GM19238 (cell line): ENCODE measurements around the gene DEPDC5.
A peak's percentile ranks its signal among the peaks of the same experiment; 100 is the strongest.

Experiments used
- DNase-seq: peaks from one replicate; pipeline ENCODE4 v3.0.0; 2011; ENCODE audit warnings: low spot score; ENCODE audit not compliant: insufficient read length

The DEPDC5 gene

DNA sequence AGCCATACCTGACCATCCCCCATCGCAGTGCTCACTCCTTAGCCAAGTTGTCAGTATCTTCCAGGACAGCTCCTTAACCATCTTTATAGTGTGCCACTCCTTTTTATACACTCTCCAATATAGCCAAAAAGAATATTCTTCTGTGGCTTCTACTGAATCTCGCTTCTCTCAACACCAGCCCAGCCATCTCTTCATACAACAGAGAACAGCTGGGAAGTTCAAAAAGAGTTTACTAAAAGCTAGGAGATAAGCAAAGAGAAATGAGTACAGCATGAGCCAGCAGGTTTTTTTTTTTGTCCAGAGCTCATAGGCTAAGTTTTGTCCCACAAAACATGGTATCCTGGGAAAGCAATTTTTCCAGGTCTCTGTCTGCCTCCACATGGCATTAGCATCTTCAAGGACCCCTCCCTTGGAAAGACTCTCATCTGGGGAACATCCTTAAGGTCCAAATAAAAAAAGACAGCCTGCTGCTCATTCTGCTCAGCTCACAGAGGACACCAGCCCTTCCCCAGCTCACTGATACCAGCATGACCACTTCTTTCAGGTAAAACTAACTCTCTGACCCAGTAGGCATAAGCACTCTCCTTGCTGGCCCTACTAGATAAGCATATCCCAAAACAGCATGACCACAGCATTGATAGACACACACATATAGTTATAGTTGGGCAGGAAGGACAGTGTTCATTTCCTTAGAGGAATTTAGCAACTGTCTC is 141.7 kb downstream of the DEPDC5 start:
- no peak for DNase-seq

DNA sequence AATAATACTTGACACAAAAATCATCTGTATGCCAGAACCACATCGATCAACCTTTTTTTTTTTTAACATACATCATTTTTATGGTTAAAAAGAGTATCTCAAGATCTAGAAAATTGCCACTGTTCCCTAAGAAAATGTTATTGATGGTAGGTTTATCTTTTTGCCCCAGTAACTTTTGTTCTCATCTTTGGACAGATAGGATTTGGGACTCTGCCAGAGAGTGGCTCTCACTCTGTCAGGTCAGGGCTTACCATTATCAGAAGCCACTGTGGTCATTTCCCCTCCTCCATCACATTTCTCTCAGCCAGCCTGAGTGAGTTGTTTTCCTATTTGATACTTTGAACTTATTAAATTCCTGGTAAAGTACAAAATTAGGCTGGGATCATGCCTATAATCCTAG is 142.7 kb downstream of the DEPDC5 start:
- no peak for DNase-seq

DNA sequence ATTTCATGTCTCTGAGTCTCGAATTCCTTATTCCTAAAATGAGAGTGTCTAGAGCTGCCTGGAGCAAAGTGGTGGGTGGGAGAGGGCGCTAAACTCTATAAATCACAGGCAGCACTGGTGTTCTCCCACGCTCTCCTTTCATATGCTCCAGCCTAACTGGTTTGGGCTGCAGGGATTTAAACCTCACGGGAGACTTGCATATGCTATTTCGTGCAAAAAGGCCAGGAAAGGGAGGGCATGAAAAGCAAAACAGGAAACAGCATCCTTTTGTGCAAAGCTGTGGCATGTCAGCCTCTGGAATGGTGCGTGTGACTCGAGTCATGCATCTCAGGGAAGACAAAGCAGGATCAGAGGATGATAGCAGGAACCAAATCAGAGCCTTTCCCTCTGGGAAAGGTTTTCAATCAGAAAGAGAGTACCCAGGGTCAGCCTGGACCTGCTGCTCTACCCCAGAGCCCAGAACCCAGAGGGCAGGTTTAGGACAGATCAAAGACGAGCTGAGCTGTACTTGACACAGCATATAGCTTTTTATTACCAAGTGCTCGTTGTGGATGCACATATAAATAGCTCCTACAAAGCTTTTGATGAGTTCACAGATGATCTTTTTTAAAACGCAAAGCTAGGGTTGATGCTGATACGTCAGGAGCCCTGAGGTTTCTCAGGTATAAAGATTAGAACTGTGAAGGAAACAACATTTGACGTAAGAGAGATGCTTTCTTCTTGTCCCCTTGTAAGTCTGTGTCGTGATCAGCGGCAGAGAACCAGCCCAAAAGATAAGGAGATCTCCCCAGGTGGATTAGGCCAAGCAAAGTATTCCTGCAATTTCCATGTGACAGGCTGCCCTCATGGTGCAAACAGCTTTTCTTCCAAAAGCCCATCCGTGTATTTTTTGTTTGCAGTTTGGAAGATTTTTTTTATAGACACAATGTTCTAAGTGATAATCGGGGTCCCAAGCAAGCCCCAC is 144.3 kb downstream of the DEPDC5 start:
- DNase-seq, result no peak

DNA sequence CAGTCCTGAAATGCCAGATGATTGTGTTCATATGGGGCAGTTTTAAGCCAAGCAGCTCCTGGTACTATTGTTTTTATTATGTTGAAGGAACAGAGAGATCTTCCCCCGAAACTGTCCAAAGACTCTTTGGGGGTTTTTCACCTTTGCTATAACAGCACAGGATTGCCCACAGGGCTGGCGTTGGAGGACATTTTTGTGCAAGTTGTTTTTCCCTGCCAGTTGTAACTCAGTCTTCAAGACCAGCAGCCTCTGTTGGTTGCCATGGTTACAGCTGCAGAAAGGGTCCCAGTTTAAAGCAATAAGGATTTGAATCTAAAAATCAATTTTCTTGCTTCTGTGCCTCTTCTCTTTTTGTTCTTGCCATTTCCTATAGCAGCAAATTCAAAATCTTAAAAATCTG is 145.1 kb downstream of the DEPDC5 start:
- DNase-seq, result no peak

DNA sequence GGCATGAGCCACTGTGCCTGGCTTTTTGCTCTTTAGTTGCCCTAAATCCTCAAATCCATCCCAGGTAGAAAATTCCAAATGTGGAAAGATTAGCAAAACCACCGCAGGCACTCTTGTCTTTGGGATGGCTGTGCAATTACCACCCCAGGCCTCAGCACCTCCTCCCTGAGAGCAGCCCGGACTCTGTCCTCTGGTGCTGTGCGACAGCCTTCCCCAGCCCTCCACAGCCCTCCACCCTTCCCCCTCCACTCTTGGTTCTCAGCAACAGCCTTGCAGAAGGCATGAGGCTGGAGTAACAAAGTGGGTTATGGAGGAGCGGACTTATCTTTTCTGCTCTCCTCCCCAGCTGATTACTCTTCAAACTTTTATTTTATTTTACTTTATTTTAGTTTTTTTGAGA is 145.8 kb downstream of the DEPDC5 start:
- DNase-seq, result no peak

DNA sequence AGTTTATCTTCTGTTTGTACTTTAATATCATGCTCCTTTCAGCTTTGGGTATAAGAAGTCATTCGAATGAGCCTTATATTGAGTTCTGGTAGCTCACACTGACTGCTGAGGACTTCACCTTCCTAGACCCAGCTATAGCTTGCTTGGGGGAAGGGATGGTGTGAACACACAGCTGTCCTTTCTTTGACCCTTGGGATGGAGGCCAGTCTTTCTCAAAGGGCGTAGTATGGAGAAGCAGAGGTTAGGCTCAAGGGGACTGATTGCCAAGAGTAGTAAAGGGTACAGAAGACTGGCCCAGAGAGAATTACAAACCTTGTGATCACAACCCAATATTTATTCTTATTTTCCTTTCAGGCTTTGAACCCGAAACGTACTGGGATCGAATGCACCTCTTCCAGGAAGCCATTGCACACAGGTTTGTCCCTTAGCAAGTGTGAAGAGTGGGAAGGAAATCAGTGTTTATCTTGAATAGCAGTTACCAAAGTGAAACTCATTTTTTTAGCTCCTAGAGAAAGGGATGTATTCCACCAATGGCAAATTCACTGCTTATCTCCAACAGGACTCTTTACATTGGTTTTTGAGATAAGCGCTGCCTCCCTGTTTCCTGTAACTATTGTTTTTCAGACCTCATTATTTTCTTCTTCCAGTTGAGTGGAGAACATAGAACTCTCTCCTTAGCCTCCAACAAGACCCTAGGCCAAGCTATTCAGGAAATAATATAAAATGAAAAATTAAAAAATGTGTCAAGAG is 147.7 kb downstream of the DEPDC5 start:
- no peak for DNase-seq

DNA sequence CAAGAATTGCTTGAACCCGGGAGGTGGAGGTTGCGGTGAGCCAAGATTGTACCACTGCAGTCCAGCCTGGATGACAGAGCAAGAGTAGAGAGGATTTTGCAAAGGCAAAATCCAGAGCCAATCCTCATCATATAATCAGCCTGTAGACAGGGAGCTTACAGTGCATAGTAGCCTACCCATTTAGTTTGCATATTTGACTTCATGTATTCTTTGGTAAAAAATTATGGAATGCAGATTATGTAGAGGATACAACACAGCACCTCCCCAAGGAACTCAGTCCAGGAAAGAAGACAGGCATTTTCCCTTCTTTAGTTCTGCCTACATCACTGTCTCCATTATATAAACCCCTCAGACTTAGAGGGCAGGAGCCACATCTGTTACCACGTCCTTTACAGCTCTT is 150.8 kb downstream of the DEPDC5 start:
- DNase-seq, result no peak

DNA sequence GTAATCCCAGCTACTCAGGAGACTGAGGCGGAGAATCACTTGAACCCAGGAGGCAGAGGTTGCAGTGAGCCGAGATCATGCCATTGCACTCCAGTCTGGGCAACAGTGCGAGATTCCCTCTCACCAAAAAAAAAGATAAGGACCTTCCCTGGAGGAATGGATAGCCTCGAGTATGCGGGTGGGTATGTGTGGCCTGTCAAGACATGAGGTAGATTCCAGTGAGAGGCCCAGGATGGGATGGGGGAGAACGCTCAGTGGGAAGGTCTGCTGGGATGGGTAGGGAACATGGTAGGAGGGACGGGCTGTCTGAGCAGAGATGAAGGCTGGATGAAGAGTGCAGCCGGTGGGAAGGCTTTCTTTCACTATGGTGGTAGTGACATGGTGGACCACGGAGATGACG is 151.5 kb downstream of the DEPDC5 start:
- DNase-seq, result no peak

DNA sequence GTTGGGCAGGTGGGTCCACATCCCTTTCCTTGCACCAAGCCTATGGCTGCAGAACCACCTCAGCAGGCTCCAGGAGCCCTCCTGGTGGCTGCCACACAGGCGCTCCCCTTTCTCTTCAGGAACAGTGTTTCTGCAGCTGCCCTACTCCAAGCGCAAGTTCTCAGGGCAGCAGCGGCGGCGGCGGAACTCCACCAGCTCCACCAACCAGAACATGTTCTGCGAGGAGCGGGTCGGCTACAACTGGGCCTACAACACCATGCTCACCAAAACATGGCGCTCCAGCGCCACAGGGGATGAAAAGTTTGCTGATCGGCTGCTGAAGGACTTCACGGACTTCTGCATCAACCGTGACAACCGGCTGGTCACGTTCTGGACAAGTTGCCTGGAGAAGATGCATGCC is 152.3 kb downstream of the DEPDC5 start:
- DNase-seq, result no peak

DNA sequence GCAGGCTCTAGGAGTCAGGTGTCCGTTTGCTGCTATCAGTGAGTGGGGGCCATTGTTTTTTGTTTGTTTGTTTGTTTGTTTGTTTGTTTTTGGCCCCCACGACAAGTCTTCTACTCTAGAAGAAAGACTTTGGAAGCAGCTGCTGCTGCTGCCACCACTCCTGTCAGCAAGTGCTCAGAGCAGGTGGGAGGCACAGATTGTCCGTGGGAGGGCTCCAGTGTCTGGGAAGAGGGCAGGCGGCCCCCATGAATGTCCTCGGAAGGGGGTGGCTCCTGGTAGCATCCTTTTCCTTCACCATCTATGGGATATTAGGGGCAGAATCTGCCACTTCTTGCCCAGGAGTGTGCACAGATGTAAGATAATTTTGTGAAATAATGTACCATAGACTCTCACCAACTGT is 152.8 kb downstream of the DEPDC5 start:
- DNase-seq, result no peak

DNA sequence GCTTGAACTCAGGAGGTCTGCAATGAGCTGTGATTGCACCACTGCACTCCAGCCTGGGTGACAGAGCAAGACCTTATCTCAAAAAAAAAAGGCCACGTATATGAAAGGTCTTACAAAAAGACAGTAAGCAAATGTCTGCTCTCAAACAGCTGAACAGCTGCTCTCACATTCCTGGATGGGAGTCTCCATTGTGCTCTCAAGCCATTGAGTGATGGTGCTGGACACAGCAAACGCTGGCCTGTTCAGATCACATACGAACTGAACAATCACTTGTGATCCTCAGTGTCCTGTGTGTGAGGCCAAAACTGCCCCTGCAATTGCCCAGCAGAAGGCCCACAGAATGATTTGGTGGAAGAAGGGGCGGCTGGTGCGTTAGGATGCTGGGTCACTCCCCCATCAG is 156.2 kb downstream of the DEPDC5 start:
- no peak for DNase-seq

DNA sequence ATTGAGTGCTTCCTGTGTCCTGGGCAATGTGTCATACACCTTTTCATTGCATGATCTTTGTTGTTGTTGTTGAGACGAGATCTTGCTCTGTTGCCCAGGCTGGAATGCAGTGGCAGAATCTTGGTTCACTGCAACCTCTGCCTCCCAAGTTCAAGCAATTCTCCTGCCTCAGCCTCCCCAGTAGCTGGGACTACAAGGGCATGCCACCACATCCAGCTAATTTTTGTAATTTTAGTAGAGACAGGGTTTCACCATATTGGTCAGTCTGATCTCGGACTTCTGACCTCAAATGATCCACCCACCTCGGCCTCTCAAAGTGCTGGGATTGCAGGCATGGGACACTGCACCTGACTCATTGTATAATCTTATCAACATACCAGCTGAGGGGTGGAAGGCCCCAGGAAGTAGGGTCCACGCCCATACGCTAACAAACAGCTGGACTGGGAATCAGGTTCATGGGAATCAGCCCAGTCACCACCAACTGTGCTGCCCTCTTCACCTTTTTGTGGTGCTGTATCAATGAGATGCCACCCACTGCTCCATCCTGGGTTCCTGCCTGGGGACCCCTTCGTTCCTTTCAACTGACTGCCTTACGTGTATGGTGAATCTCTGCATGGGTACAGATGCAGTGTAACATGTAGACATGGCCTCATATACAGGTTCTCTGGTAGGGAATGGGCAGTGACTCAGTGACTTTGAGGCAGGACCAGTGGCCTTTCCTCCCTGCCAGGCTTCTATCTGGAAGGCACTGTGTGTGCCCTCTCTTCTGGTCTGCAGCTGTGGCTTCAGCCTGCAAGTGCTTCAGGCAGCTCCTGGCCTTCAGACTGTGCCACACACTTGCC is 158.0 kb downstream of the DEPDC5 start:
- DNase-seq, result no peak

DNA sequence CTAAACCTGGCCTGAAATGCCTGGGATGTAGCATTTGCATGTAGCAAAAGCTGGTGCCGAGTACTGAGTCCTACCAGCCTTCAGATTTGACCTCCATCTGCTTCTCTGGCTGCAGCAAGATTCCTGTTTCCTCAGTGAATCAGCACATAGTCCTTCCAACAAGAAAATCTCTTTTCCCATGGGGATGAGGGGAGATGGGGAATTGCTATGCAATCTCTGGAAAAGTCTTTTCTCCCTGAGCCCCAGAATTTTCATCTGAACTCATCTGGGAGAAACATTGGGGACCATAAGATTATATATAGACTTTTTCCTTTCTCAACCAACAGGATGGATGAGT is 158.6 kb downstream of the DEPDC5 start:
- DNase-seq, result no peak

DNA sequence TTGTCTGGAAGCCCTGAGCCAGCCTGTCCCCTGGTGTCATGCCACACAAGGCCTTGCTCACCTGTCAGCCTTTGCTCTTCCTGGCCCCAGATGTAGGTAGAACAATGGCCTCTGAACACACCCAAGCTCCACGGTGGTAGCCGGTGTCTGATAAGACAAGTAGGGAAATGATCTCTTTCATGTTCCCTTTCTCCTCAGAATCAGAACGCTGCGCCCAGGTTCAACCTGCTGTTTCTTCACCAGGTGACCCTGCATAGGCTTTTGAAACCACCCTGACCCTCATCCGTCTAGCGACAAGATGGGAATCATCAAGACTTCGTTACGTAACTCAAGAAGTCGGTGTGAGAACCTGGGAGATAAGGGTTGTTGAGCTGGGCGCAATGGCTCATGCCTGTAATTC is 161.8 kb downstream of the DEPDC5 start:
- no peak for DNase-seq

DNA sequence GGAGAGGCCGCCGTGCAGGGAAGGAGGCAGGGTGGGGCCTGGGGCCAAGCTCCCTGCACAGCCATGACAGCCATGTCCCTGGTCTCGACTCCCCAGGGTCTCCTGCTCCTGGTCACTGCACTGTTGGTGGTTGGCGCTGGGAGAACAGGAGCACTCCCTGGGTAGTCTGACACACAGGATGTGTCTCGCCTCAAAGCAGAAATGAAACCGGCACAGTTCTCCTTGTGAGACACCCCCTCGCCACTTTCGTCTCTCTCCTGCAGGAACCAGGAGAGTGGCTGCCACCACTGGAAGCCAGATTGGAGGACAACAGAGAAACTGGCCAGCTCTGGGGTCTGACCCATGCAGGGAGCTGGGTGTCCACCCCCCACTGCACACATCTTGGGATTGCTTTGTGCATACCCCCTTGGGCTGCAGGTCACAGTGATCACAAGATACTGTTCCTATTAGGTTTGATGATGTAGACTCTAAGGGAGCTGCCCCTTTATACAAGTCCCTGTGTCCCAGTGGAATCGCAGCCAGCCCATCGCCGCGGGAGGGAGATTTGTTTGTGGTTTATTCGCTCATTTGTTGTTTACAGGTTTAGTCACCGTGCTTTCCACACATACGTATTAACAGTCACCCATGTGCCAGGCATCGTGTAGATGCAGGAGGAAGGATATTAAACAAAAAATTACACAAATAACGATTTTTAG is 163.6 kb downstream of the DEPDC5 start:
- peak; percentile 60 for DNase-seq

DNA sequence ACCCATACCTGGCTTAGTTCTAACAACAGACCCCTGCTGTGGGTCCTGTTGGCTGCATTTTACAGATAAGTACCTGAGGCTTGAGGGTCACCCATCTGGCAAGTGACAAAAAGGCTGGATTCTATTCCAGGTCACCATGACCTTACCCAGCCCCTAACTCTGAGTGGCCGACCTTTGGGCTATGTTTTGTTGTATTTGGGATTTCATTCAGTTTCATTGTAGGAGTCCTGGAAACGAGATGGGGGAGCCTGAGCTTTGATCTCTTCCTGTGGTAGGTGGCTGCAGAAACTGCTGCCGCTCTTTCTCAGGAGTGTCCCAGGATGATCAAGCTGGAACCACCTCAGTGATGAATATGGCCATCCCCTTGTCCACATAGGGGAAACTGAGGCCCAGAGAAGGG is 165.9 kb downstream of the DEPDC5 start:
- no peak for DNase-seq

DNA sequence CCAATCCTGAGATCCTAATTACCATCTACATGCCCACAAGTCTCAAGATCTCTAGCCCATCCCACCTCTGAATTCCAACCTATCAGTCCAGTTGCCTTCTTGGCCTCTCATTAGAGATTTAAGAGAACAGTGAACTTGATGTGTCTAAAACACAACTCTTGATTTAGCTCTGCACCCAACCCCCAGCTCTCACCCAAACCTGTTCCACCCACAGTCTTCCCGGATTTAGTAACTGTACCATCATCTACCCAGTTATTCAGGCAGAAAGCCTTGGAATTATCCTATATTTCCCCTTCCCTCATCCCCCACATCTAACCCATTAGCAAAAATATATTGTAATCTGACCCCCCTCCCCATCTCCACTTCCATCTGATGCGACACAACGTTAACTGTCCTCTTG is 166.5 kb downstream of the DEPDC5 start:
- no peak for DNase-seq

DNA sequence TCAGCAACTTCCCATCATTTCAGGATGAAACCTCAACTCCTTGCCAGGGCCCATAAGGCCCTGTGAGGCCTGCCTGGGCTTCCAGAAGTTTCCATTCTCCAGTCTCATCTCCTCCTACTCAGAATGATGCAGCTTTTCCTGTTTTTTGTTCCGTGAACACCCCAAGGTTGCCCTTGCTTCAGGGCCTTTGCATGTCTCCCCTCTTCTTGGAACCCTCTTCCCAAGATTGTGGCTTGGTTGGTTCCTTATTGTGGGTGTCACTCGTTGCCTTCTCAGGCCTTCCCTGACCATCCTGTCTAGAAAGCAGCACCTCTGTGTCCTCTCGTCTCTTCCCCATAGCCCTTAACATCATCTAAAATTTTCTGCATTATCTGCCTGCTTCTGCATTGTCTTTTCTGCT is 167.3 kb downstream of the DEPDC5 start:
- no peak for DNase-seq

DNA sequence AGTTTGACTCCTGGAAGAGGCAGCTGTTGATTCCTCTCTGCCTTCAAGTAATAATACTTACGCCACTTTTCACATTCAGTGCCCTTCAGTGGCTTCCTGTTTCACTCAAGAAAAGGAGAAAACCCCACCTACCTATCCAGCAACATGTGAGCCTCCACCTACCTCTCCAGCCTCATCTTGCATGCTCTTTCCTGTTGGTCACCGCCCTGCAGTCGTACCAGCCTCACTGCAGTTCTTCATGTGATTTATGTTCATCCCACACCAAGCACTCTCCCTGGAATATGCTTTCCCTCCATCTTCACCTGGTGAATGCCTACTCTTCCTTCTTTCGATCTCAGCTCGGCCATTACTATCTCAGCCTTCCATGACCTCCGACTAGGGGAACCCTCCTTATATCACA is 168.7 kb downstream of the DEPDC5 start:
- DNase-seq, result no peak

DNA sequence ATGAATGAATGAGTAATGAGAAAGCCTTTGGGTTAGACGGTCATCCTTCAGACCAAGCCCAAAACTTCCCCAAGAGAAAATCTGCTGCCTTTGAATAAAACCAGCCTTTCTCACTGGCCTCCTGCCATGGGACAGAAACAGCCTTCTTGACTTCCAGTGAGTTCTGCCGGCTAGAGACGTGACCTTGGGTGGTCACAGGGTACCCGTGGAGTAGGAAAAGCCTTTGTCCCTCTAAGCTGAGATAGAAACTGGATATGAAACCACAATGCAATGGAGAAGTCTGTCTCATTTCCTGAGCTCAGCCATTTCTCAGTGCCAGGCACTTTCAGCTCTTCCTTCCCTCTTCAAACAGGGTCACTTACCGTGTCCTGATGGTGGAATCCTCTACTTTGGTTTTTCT is 169.3 kb downstream of the DEPDC5 start:
- no peak for DNase-seq

DNA sequence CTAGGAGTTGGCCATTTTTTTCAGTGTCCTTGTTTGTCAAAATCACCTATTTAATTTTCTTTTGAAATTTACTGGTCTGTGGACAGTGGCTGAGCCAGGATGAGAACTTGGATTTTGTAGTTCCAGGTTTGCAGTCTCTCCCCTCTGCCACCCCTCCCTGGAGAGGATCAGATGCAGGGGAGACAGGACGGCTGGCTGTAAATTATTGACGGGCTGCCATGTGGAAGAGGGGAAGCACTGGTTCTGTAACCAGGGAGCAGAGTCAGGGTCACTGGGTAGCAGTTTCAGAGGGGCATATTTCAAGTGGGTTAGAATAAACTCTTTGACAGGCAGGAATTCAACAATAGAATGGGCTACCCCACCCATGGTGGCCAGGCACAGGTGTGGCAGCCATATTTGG is 169.9 kb downstream of the DEPDC5 start:
- no peak for DNase-seq
